HG03064 (cell line): ENCODE results near the gene NASP.

Source experiments
- ATAC-seq: cut with Tn5 transposase; IDR thresholded peaks from one replicate; pipeline ENCODE4 v1.9.1; 2021; ENCODE audit warnings: low read depth; ENCODE audit not compliant: unreplicated experiment

The NASP gene

DNA sequence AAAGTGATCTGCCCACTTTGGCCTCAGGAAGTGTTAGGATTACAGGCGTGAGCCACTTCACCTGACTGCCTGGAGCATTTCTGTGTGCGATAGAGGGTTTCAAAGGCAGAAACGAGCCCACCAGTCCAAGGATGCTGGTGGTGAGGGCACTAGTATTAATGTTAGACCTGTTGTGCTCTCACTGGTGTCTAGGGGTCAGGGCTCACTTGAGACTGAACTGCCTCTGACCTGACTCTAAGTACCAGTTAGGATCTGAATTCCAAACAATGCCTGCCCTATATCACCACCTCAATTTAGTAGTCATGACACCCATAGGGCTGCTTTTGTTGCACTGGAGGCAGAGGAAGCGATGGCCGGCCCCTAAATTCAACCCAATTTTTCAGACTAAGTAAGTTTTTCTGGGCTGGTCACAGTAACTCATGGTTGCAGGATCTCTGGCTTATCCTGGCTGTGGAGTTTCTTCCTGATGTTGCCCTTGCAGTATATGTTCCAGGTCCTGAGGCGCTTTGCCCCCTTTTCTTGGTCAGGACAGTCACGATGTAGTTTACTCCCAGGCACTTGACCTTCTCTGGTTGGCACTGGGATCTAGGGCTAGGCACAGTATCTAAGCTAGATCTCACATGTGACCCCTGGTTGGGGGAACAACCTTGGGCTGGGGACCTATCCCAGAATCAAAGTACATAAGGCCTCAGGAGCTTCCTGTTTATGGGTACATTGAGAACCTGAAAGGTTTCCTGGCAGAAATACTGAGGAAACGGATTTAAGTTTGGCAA is 35.5 kb downstream of the NASP start:
- no peak for ATAC-seq

DNA sequence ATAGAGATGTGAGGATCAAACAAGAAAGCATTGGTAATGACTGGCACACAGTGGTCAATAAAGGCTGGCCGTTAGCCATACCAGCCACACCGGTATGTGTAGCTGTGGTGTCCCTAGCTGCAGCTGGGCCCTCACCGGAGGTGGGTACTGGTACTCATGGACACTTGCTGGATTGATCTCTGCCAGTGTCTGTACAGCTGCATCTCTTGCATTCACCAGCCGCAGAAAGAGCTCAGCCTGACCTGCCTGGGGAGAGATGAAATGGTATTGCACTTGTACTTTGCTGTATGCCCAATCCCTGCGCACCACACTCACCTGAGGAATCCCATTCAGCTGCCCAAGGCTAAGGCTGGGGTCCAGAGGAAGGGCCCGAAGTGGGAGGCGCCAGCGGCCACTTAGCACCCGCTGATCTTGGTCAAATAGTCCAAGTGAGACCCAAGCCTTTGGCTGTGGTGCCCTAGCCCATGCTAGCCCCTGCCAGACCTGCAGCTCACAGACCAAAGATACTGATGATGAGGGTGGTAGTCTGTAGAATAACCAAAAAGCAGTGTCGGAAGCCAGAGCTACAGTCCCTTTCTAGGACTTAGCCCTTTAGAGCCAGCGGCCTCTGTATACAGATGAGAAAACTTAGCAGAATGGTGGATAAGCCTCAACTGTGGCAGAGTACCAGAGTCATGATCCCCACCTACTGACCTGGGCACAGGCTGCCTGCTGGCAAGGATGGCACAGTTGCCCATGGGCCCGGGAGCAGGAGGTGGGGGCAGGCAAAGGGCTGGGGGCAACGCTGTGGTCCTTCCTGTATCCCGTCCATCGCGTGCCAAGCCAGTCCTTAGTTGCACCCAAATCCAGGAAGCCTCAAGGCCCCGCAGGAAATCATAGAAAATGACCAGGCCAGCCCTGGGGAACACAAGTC is 37.0 kb downstream of the NASP start:
- ATAC-seq, result no peak

DNA sequence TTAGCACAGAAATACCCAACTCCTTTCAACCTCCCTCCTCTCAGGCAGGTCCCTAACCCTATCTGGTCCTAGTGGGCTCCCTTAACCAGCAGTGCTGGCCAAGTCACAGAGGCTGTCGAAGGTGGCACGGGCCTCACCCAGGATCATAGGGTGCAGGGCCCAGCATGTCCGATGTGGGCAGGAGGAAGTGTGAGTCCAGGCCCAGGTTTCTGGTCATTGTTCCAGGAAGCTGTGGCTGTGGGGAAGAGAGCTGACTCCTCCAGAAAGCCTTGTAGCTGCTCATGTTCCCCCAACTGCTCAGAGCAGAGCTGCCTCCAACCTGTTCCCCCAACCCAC is 37.6 kb downstream of the NASP start:
- no peak for ATAC-seq

DNA sequence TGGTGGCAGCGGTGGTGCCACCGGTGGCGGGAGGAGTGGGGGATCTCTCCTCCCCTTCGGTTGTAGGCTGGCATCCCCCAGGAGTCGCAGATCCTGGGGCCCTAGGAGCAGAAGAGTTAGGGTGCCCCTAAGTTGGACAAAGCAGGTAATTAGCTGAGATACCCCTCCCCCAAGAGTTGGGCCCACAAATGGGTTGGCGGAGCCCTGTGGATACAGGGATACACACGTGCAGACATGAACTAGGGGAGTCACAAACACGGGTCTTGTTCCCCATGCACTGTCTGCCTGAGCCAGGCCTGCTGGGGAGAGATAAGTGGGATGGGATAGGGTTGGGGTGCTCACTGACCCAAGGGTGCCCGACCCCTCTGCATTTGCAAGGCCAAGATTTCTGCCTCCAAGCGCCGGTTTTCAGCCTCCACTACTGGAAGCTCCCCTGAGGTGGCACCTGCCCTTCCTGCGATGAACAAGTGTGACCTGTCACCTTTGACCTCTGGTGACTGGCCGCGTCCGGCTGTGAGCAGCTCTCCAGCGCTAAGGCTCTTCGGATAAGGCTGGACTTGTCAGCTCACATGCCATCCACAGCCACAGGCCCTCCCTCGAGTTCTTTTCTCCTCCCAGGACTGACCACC is 38.2 kb downstream of the NASP start:
- ATAC-seq, result no peak

DNA sequence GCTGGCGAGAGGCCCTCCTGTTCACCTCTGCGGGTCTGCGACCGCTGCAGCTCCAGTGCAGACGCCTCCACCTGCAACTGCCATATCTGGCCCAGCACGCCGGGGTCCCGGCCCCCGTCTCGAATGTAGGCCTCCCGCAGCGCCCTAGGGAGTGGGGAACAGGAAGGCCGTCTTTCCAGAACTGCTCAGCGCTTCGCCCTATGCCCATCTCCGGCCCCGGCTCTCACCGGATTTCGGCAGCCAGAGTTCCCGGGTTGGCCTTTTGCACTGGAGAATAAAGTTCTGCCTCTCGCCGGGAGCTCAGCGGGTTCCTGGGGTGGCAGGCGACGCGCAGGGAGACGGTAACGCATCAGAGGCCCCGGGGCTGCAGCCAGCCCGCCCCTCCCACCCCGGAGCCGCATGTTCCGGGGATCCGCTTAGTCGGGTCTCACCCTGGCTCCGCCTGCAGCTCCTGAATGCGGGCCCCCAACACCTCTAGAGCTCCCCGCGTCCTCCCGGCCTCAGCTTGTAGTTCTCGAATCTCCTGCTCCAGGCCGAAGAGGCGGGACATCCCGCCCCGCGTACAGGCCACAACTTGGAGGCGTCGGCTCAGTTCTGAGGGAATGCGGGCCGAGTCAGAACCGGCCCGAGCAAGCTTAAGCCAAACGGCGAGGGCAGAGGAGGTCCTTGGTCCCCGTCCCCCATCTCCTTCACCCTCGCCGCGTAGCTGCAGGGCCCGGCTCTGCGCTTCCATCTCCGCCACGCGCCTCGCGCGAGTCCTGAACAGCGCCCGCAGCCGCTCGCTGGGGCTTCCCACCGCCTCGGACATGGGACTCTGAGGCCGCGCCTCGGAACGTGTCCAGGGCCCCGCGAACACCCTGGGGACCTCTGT is 38.9 kb downstream of the NASP start:
- ATAC-seq, result no peak

DNA sequence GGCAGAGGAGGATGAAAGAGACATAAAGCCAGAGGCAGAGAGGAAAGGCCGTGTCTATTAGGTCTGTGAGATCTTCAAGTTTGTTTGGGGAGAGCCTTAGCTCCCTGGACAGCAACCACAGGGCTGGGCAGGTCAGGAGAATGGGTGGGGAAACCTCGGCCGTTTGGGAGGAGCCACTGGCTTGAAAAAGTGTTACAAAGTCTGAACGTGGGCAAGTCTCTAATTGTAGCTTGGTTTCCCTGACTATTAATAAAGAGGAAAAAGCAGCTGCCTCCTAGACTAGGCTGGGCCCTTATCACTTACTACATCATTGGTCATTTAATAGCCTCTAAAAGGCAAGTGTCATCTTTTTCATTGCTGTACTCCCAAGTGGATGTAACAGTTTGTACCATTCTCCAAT is 40.1 kb downstream of the NASP start, which contains the start of gene CCDC17:
TSS of gene CCDC17 (minus strand) at position 83 of the 400 bp plus-strand sequence. CDS start 145 bp downstream, outside the sequence.
- no peak for ATAC-seq

DNA sequence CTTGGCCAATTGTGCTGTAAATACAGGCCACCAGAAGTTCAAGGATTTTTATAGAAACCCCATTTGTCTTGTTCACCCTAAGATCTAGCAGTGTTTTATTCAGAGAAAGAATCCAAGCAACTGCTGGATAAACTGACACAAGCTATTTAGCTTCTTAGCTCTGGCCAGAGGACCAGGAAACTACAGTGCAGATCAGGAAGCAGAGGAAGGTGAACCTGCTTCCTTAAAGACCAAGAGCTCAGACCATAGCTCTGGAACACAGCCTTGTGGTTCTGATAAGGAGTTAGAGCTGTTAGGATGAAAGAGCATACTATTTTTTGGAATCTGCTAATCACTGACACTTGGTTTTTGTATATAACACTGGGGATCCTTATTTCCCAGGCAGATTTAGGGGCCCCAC is 45.2 kb downstream of the NASP start:
- ATAC-seq, result no peak

DNA sequence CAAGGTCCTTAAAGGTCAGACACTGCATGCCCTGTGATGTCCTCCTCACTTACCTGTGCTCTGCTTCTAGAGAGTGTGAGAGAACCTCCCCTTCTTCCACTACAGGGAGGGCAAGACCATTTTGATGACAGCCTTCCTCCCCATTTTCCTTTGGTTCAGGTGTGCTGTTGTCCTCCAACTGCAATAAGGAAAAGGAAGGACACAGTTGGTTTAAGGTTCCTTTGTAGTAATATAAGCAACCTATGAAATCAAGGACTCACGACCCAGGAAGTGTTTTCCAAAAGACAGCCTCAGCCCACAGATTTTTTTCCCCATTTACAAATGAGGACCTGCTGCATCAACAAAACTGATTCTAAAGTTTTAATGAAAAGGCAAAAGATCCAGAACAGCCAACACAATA is 46.6 kb downstream of the NASP start:
- ATAC-seq, result no peak

DNA sequence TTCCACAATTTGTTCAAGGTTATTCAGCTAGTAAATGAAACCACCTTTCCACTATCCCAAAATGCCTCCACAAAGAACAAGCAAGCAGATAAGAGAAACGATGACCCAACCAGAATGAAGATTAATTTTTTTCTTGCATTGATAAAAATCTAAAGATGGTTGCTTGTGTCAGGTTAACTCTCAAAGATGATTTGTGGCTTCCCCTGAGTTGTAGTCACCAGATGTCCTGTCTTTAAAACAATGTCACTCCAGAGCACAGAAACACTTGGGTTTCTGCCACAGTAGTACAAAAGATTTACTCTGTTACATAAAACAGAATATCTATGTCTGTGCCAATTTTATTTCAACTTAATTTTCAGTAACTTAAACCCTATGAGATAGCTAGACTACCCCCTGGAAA is 51.4 kb downstream of the NASP start:
- ATAC-seq, result no peak

DNA sequence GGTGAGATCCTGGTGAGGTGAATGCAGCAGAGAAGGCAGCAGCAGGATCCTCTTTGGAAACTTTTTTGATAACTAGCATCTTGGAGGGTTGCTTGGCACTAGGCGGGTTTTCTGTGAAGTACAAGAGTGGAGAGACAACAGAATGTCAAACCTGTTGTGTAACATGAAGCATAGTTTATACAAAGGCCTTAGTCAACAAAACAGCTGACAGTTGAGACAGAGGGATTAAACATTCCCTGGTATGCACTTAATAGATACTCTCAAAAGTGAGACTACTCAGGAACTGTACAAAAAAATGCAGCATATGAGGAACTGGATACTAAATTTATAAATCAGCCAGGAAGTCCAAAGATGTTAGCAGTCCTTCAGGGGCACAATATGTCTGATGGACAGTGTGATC is 56.5 kb downstream of the NASP start:
- ATAC-seq, result no peak

DNA sequence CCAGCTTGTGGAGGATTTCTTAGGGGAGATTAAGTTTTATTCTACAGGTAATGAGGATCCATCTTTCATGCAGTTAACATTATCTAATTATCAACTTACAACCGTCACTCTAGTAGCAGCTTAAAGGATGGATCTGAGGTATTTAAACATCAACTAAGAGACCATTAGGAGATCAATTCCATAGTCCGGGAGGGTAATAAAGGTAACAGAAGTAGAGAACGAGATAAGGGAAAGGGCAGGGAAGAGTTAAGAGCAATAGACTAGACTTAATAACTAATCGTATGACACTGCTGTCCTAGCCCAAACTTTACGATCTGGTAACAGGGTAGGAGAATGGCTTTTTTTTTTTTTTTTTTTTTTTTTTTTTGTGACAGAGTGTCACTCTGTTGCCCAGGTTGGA is 59.5 kb downstream of the NASP start:
- ATAC-seq, result no peak

DNA sequence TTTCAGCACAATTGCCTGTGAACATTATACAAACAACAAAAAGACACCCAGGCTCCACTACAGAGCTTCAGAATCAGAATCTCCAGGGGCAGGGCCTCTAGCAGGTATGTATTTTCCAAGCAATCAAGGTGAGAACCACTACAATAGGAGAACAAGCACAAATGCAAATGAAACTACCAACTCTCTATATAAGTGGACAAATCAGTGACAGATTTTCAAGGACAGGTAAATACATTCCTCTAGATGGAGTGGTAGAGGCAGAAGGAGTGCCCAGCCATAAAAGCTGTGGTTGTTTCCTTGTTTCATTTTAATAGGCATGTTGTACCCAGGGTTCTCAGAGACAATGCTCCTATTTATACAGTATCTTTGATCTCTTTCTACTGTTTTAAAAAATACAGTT is 60.1 kb downstream of the NASP start:
- no peak for ATAC-seq

DNA sequence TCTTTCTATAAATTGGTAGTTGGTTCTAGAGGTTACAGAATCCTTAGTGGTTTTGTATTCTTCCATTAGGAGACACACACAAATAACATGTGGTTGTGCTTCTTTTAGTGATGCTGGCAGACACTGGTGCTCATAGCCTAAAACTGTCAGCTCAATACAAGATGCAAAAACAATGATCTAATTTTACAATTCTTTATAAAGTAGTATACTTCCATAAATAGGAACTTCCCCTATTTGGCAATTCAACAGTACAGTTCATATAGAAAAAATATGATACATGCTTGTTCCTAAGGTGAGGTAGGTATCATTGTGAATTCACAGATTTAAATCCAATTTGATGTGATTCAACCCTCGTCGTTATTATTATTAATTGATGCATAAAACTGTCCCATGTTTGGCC is 60.8 kb downstream of the NASP start:
- ATAC-seq, result no peak

DNA sequence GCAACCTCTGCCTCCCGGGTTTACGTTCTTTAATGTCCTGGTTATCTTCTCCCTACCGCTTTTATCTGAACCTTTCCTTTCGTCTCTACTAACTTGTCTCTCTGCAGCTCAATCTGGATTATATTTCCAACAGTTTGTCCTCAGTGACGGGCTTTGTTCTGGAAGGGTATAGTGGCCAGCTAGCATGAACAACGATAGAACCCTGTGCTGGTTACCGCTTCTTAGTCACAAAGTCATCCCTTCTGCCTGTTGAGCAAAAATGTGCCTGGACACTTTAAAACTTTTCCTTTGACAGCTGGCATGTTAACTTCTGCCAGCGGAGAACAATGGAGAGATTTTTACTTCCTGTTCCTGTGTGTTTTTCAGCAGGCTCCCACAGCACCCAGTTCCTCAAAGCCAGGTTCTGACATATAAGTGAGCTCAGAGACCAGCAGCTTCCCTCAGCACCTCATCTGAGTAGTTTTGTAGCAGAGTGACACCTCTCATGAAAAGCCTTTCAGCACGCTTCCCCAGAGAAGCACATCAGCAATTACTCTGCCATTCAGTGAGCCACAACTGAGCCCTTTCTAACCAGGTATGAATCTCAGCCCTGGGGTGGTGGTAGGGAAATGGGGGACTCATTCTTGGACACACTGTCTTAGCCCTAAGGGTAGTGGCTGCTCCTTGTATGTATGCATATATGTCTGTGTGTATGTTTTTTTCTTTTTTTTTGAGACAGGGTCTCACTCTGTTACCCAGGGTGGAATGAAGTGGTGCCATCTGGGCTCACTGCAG is 63.6 kb downstream of the NASP start:
- ATAC-seq, result no peak

DNA sequence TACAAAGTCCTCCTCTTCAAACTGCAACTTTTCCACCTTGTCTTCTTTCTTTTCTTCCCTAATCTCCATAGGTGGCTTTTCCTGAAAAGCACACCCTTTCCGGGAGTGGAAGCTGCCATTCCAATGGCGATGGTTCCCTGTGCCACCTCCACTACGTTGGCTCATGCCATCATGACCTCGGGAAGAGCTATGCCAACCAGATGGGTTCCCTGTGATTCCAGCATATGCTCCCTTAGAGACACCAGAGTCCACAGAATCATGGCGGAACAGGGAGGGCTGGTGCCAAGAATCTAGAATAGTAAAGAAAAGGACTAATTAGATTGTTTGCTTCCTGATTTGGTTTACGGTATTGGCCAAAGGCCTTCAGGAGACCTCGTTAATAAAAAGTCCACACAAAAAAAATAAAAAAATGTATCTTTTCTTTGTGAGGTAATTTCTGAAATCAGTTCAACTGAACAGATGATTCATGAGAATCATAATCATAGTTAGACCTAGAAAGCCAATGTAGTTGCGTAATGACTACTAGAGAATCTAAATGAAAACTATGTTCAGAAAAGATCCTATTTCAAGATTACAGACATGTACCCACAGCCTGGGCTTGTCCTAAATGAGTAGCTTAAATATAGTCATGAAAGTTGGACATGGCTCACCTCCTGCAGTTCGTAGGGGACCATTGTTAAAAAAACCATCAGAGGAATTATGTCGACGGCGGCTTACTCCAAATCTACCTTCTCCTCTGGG is 70.9 kb downstream of the NASP start:
- ATAC-seq, result no peak

DNA sequence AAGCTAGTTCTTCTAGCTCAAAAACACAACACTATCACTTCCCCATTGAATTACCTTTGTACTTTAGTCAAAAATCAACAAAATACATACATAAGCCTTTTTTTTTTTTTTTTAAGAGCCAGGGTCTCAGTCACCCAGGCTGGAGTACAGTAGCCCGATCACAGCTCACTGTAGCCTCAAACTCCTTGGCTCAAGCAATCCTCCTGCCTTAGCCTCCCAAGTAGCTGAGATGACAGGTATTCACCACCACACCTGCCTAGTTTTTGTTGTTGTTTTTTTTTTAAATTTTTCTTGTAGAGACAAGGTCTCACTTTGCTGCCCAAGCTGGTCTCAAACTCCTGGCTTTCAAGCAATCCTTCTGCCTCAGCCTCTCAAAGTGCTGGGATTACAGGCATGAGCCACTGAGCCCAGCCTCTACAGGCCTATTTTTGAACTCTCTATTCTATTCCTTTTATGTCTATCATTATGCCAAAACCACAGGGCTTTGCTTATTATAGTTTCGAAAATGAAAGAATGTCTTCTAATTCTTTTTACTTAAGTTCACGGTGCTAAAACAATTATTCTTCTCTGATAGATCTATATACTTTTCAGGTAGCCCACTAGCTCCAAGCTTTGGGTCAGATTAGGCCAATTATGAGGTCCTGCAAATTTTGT is 72.9 kb downstream of the NASP start:
- no peak for ATAC-seq

DNA sequence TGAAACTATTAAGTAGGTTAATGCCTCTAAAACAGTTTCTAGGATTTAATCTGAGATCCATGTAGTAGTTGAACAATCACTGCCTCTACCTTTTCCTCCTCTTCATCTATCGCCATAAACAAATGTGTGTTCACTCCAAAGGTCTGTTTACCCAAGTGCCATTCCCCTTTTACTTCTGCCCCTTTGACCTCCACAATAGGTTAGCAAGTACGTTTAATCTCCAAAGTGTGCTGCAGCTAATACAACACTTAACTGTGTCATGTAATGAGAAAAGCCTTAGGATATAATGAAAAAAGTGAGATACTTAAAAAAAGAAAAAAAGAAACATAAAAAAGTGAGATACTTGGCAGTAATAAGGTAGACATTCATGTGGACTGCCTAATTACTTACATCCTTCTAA is 74.3 kb downstream of the NASP start:
- ATAC-seq, result no peak

DNA sequence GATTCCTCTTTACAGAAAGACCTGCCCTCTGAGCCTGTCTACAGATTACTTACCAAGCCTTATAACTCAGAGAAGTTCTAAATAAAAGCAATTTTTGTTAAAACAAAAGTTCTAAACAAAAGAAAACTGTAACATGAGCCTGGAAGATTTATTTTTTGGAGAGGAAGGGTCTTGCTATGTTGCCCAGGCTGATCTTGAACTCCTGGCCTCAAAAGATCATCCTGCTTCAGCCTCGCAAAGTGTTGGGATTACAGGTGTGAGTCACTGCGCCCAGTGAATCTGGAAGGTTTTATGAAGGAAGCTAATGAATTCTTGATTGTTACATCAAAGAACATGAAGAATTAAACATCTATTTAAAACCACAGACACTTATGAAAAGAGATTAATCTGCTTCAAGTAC is 75.4 kb downstream of the NASP start:
- no peak for ATAC-seq

DNA sequence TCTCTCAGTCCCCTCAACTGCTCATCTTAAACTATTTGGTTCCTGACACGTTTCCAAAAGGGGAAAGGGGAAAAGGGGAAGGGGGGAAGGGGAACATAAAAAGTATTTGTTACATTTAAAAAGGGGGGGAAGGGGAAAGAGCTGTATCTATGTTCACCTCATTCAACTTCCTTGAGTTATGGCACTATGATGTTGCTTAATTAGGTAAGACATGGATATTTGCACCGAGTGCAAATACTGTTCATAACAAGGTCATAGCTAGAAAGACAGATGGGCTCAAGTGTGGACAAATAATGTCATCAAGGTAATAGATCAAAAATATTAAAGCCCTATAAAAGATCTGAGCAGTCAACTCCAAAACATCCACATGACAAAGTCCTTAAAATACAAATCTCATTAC is 76.5 kb downstream of the NASP start:
- ATAC-seq, result no peak
